Natural killer cell (primary cell): ENCODE data around the gene PRPF6. TPM values are rescaled to one million over a fixed set of nuclear protein-coding genes. Genes with fewer than 3 reads are reported as not detected.

ENCODE experiments used
- ATAC-seq, 3 donors: fragments of 150-1000 bp in 2 of 3; fragments of 200-7000 bp in 1 of 3; cut with Tn5 transposase; 1 replicate in 1 of 3; 2 replicates in 2 of 3; pipeline ENCODE4 v1.10.0; 2021; ENCODE audit warnings: mild to moderate bottlenecking in 2 of 3, moderate library complexity in 2 of 3
- DNase-seq, 2 donors: peaks; one replicate each; pipeline versions ENCODE4 v3.0.0 to v3.0.0-alpha.2; 2013 to 2021; ENCODE audit warnings: mixed read lengths in 1 of 2
- H3K27ac ChIP-seq: one replicate; pipeline ENCODE4 v1.5.1; 2013; ENCODE audit warnings: mild to moderate bottlenecking, low read length
- H3K27me3 ChIP-seq: one replicate; pipeline ENCODE4 v1.6.1; 2013; ENCODE audit warnings: low read length; ENCODE audit not compliant: control insufficient read depth, insufficient read depth
- H3K36me3 ChIP-seq: one replicate; pipeline ENCODE4 v1.6.1; 2013; ENCODE audit warnings: low read length; ENCODE audit not compliant: control insufficient read depth, insufficient read depth
- H3K4me1 ChIP-seq: one replicate; pipeline ENCODE4 v1.6.1; 2013; ENCODE audit warnings: low read length; ENCODE audit not compliant: control insufficient read depth, insufficient read depth
- H3K4me3 ChIP-seq: one replicate; pipeline ENCODE4 v1.5.1; 2013; ENCODE audit warnings: low read length
- H3K9me3 ChIP-seq: one replicate; pipeline ENCODE4 v1.6.1; 2013; ENCODE audit warnings: low read length; ENCODE audit not compliant: control insufficient read depth, insufficient read depth
- H3K27ac Mint-ChIP-seq, 2 donors: one replicate each; pipeline ENCODE4 v1.8.0; 2022; ENCODE audit warnings: mild to moderate bottlenecking in 2 of 2, mixed read lengths in 2 of 2, moderate library complexity in 1 of 2
- H3K27me3 Mint-ChIP-seq, 2 donors: one replicate each; pipeline ENCODE4 v1.8.0; 2022; ENCODE audit warnings: low read depth in 2 of 2, mixed read lengths in 2 of 2
- H3K36me3 Mint-ChIP-seq: one replicate; pipeline ENCODE4 v1.8.0; 2022; ENCODE audit warnings: mixed read lengths
- H3K4me1 Mint-ChIP-seq, 2 donors: one replicate each; pipeline ENCODE4 v1.8.0; 2022; ENCODE audit warnings: mixed read lengths in 2 of 2
- H3K4me3 Mint-ChIP-seq: one replicate; pipeline ENCODE4 v1.8.0; 2022; ENCODE audit warnings: mild to moderate bottlenecking, moderate library complexity, mixed read lengths
- H3K9me3 Mint-ChIP-seq, 2 donors: one replicate each; pipeline ENCODE4 v1.8.0; 2022; ENCODE audit warnings: mixed read lengths in 2 of 2
- CTCF ChIP-seq: fragments of 200-600 bp; IDR thresholded peaks from one replicate; pipeline ENCODE4 v1.8.0; 2022; ENCODE audit warnings: antibody characterized with exemption
- WGBS: methylation state at CpG from one replicate; pipeline ENCODE4 v1.1.7; 2013; ENCODE audit warnings: missing lambda C conversion rate; ENCODE audit not compliant: insufficient coverage; 5-methylcytosine and 5-hydroxymethylcytosine counted together
- intact Hi-C: fragments of 100-400 bp; cut with micrococcal nuclease; formaldehyde crosslinking; loops from one replicate; pipeline ENCODE4 v1.14.2; 2022
- total RNA-seq, 4 donors: library from RNA; stranded (reverse); fragments of 120-200 nt in 1 of 4; gene quantifications; one replicate each; pipeline versions ENCODE4 v1.2.3 to v1.2.4, GENCODE V29; 2013 to 2022

The PRPF6 gene
- total RNA-seq, 3 donors from 2014 or later (not counting 1 experiment from before 2014, with no cell fraction given) = 52.7 to 63.0 (median 55.0) TPM

GRCh38 chr20:64052987-64053840 lies 72.3 kb downstream of the PRPF6 start:
- Mint-ChIP-seq H3K4me3 (no peak overlapping the region), H3K36me3 (no peaks in the 10 kb centered on the region), H3K4me1 (peaks cover 9 to 20% of the 10 kb centered on the region in 2 donors), H3K27me3 (peaks cover 0 to 20% of the 10 kb centered on the region in 2 donors), H3K9me3 (no peaks in the 10 kb centered on the region), H3K27ac (no peak overlapping the region)
- no peak for ATAC-seq
- Histone ChIP-seq H3K4me3 (no peak overlapping the region), H3K27ac (no peak overlapping the region), H3K27me3 (peaks cover 26% of the 10 kb centered on the region), H3K36me3 (no peaks in the 10 kb centered on the region), H3K9me3 (no peaks in the 10 kb centered on the region), H3K4me1 (peaks cover 21% of the 10 kb centered on the region)
- 88% methylated on average over 33 of the region's 33 CpGs for WGBS
- intact Hi-C loops = no loop called here
- TF ChIP-seq CTCF = no peak
- no peak for DNase-seq

- peaks cover 0 to 20% of the 10 kb centered on the region in 2 donors for H3K27me3 Mint-ChIP-seq
- no peaks in the 10 kb centered on the region for H3K36me3 Mint-ChIP-seq
- H3K4me1 Mint-ChIP-seq = peaks cover 9 to 22% of the 10 kb centered on the region in 2 donors
Observed at GRCh38 chr20:64053841-64054661, 73.1 kb downstream of the PRPF6 start.

GRCh38 chr20:64055396-64055892 lies 74.5 kb downstream of the PRPF6 start:
- no peak overlapping the region for H3K27ac Mint-ChIP-seq
- ATAC-seq (no peak), DNase-seq (no peak)
- H3K27me3 Mint-ChIP-seq = peaks cover 0 to 18% of the 10 kb centered on the region in 2 donors
- intact Hi-C loops = no loop called here
- TF ChIP-seq CTCF = no peak
- H3K36me3 Mint-ChIP-seq = no peaks in the 10 kb centered on the region
- H3K4me1 Mint-ChIP-seq = peaks cover 9 to 22% of the 10 kb centered on the region in 2 donors
- H3K27ac ChIP-seq = no peak overlapping the region
- H3K36me3 ChIP-seq = no peaks in the 10 kb centered on the region
- no peaks in the 10 kb centered on the region for H3K9me3 ChIP-seq
- no peak overlapping the region for H3K4me3 ChIP-seq
- WGBS = 87% methylated on average over 9 of the region's 9 CpGs
- H3K9me3 Mint-ChIP-seq = no peaks in the 10 kb centered on the region
- H3K4me1 ChIP-seq = peaks cover 17% of the 10 kb centered on the region
- H3K27me3 ChIP-seq = peaks cover 18% of the 10 kb centered on the region
- no peak overlapping the region for H3K4me3 Mint-ChIP-seq

More at GRCh38 chr20:64053841-64054661, 73.1 kb downstream of the PRPF6 start:
- Histone ChIP-seq H3K36me3 (no peaks in the 10 kb centered on the region), H3K4me1 (peaks cover 24% of the 10 kb centered on the region), H3K4me3 (no peak overlapping the region), H3K27me3 (peaks cover 26% of the 10 kb centered on the region), H3K27ac (no peak overlapping the region), H3K9me3 (no peaks in the 10 kb centered on the region)
- Mint-ChIP-seq H3K4me3 (no peak overlapping the region), H3K27ac (no peak overlapping the region), H3K9me3 (no peaks in the 10 kb centered on the region)
- WGBS = 35% methylated on average over 17 of the region's 17 CpGs
- ATAC-seq (no peak), DNase-seq (no peak)
- intact Hi-C loops = no loop called here
- TF ChIP-seq CTCF = no peak
